NCI-H146 treated with DMSO at 0.1 percent for 48 hours (cell line): ENCODE measurements around the gene EPHA3.

Source experiments
- DNase-seq: peaks from one replicate; lab custom pipeline; 2025; ENCODE audit not compliant: unreplicated experiment; lab: John Stamatoyannopoulos, UW

EPHA3 gene

GRCh38 chr3:89358281-89358680 lies 250.9 kb downstream of the EPHA3 start:
- DNase-seq = no peak

- no peak for DNase-seq
These were observed 252.7 kb downstream of the EPHA3 start for GRCh38 chr3:89360156-89360555.

GRCh38 chr3:89362496-89362895 lies 255.1 kb downstream of the EPHA3 start:
- DNase-seq = no peak

GRCh38 chr3:89363171-89363570 lies 255.8 kb downstream of the EPHA3 start:
- no peak for DNase-seq

GRCh38 chr3:89364314-89364713 lies 256.9 kb downstream of the EPHA3 start:
- DNase-seq = no peak

GRCh38 chr3:89367166-89367565 lies 259.7 kb downstream of the EPHA3 start:
- no peak for DNase-seq

GRCh38 chr3:89368846-89369245 lies 261.4 kb downstream of the EPHA3 start:
- no peak for DNase-seq

- no peak for DNase-seq
These were observed 265.0 kb downstream of the EPHA3 start for GRCh38 chr3:89372456-89372855.

- no peak for DNase-seq
These were observed 266.0 kb downstream of the EPHA3 start for GRCh38 chr3:89373434-89373833.

GRCh38 chr3:89375451-89375850 lies 268.0 kb downstream of the EPHA3 start:
- no peak for DNase-seq

GRCh38 chr3:89380016-89380415 lies 272.6 kb downstream of the EPHA3 start:
- DNase-seq = no peak

GRCh38 chr3:89392991-89393390 lies 285.6 kb downstream of the EPHA3 start:
- no peak for DNase-seq

- no peak for DNase-seq
These were observed 288.0 kb downstream of the EPHA3 start for GRCh38 chr3:89395456-89395855.

GRCh38 chr3:89395996-89396395 lies 288.6 kb downstream of the EPHA3 start:
- no peak for DNase-seq

GRCh38 chr3:89402051-89402450 lies 294.6 kb downstream of the EPHA3 start:
- DNase-seq = no peak

GRCh38 chr3:89405176-89405575 lies 297.8 kb downstream of the EPHA3 start:
- DNase-seq = no peak

- DNase-seq = no peak
These were observed 298.2 kb downstream of the EPHA3 start for GRCh38 chr3:89405593-89405992.

GRCh38 chr3:89411201-89411600 lies 303.8 kb downstream of the EPHA3 start:
- peak; percentile 93 for DNase-seq

- no peak for DNase-seq
These were observed 306.8 kb downstream of the EPHA3 start for GRCh38 chr3:89414270-89414669.

GRCh38 chr3:89419647-89420241 lies 312.3 kb downstream of the EPHA3 start:
- no peak for DNase-seq

GRCh38 chr3:89426060-89426459 lies 318.6 kb downstream of the EPHA3 start:
- no peak for DNase-seq

GRCh38 chr3:89434621-89435380 lies 327.4 kb downstream of the EPHA3 start:
- DNase-seq = no peak

- DNase-seq = no peak
These were observed 329.4 kb downstream of the EPHA3 start for GRCh38 chr3:89436846-89437245.
